Gastroesophageal sphincter (tissue), 3 donors: Measurements from ENCODE around the gene SCN2B.

Source experiments
- CTCF ChIP-seq, 4 experiments: fragments of 200-600 bp in 2 of 4; fragments of 450-650 bp in 2 of 4; sonication (generic) in 1 of 4; IDR thresholded peaks; one replicate each; pipeline ENCODE4 v1.5.1; 2017 to 2019; ENCODE audit warnings: antibody characterized with exemption in 4 of 4, mild to moderate bottlenecking in 2 of 4, moderate library complexity in 2 of 4
- EP300 ChIP-seq: sonication (generic); formaldehyde crosslinking; IDR thresholded peaks from one replicate; pipeline ENCODE4 v1.6.1; 2017; ENCODE audit warnings: antibody characterized with exemption, mild to moderate bottlenecking

- TF ChIP-seq CTCF (IDR thresholded peaks at IDR 0.05) (no peak), EP300 (no peak)
These were observed 5.6 kb downstream of the SCN2B start for GRCh38 chr11:118170882-118171268.
